H1 (cell line): Measurements from ENCODE around the gene HRH3. TPM values are rescaled to one million over a fixed set of nuclear protein-coding genes. Genes with fewer than 3 reads are reported as not detected.

ENCODE experiments used
- CTCF ChIA-PET: fragments of 300-600 bp; sonication (Branson Sonifier 250); formaldehyde crosslinking; loops from one replicate; lab custom pipeline; 2021; ENCODE audit not compliant: partially characterized antibody; lab: Charles Lee
- POLR2A ChIA-PET: fragments of 300-600 bp; sonication (Branson Sonifier 250); formaldehyde crosslinking; loops from one replicate; lab custom pipeline; 2021; ENCODE audit warnings: inconsistent platforms; ENCODE audit not compliant: partially characterized antibody; lab: Charles Lee
- DNase-seq, 2 experiments: peaks; one replicate each; pipeline versions ENCODE4 v3.0.0 to v3.0.0-alpha.2; 2010 to 2022; ENCODE audit warnings: low spot score in 2 of 2, low read depth in 1 of 2, mixed read lengths in 1 of 2
- FAIRE-seq: peaks from 2 replicates; lab custom pipeline; 2011; peaks lifted over from hg19 to GRCh38; lab: Jason Lieb, UNC
- H2AFZ ChIP-seq: 2 replicates; pipeline ENCODE4 v1.8.1; 2012; ENCODE audit warnings: low read length, inconsistent platforms
- H2AK5ac ChIP-seq: 2 replicates; pipeline ENCODE4 v1.6.1; 2013; ENCODE audit warnings: low read depth, low read length
- H2BK120ac ChIP-seq: replicated peaks from 2 replicates; pipeline ENCODE3; 2013; ENCODE audit warnings: low read depth, low read length, inconsistent platforms
- H2BK12ac ChIP-seq: 2 replicates; pipeline ENCODE4 v1.6.1; 2013; ENCODE audit warnings: low read depth, low read length
- H2BK15ac ChIP-seq: 2 replicates; pipeline ENCODE4 v1.6.1; 2013; ENCODE audit warnings: low read length
- H2BK20ac ChIP-seq: 2 replicates; pipeline ENCODE4 v1.6.1; 2013; ENCODE audit warnings: low read length
- H2BK5ac ChIP-seq: 2 replicates; pipeline ENCODE4 v1.6.1; 2013; ENCODE audit warnings: low read depth, low read length
- H3K14ac ChIP-seq: 2 replicates; pipeline ENCODE4 v1.6.1; 2013; ENCODE audit warnings: inconsistent platforms; ENCODE audit not compliant: insufficient read length
- H3K18ac ChIP-seq: 2 replicates; pipeline ENCODE4 v1.6.1; 2013; ENCODE audit warnings: low read length; ENCODE audit errors: extremely low read depth
- H3K23ac ChIP-seq: 2 replicates; pipeline ENCODE4 v1.6.1; 2013; ENCODE audit warnings: inconsistent platforms; ENCODE audit not compliant: insufficient read length
- H3K23me2 ChIP-seq: 2 replicates; pipeline ENCODE4 v1.6.1; 2013; ENCODE audit warnings: low read depth, low read length
- H3K27ac ChIP-seq: 2 replicates; pipeline ENCODE4 v1.6.1; 2011; ENCODE audit warnings: low read depth, low read length, inconsistent platforms
- H3K27me3 ChIP-seq, 4 experiments: replicated peaks in 1 of 4; 1 replicate in 1 of 4; 2 replicates in 3 of 4; pipeline versions ENCODE4 v1.6.1 to v1.8.1; 2011 to 2013; ENCODE audit warnings: low read length in 3 of 4, mild to moderate bottlenecking in 3 of 4, inconsistent platforms in 2 of 4, mixed read lengths in 2 of 4, moderate library complexity in 1 of 4; ENCODE audit not compliant: control insufficient read depth in 3 of 4, insufficient read depth in 3 of 4; ENCODE audit errors: extremely low read depth in 1 of 4
- H3K36me3 ChIP-seq, 4 experiments: 2 replicates each; pipeline versions ENCODE4 v1.6.1 to v1.8.1; 2011 to 2013; ENCODE audit warnings: mild to moderate bottlenecking in 4 of 4, low read length in 3 of 4, moderate library complexity in 2 of 4, control low read depth in 1 of 4, inconsistent platforms in 1 of 4; ENCODE audit not compliant: insufficient read depth in 4 of 4, control insufficient read depth in 2 of 4
- H3K4ac ChIP-seq: replicated peaks from 2 replicates; pipeline ENCODE3; 2013; ENCODE audit warnings: low read length, low read depth, mixed read lengths, inconsistent platforms; ENCODE audit not compliant: insufficient read length
- H3K4me1 ChIP-seq, 4 experiments: replicated peaks in 1 of 4; 1 replicate in 1 of 4; 2 replicates in 3 of 4; pipeline versions ENCODE4 v1.6.1 to v1.8.1; 2011 to 2013; ENCODE audit warnings: low read length in 3 of 4, inconsistent platforms in 2 of 4, mixed read lengths in 1 of 4; ENCODE audit not compliant: insufficient read depth in 4 of 4, control insufficient read depth in 3 of 4
- H3K4me2 ChIP-seq, 2 experiments: 2 replicates each; pipeline versions ENCODE4 v1.6.1 to v1.8.1; 2011 to 2013; ENCODE audit warnings: low read depth in 2 of 2, low read length in 2 of 2, control low read depth in 1 of 2, inconsistent platforms in 1 of 2, mild to moderate bottlenecking in 1 of 2; ENCODE audit not compliant: insufficient read depth in 1 of 2
- H3K4me3 ChIP-seq, 4 experiments: fragments of 200-600, 300-600 bp in 1 of 4; sonication (generic), shearing (Covaris generic), sonication (Bioruptor Twin) in 1 of 4; 2 replicates each; pipeline versions ENCODE4 v1.5.1 to v1.8.1; 2011 to 2016; ENCODE audit warnings: low read length in 4 of 4, low read depth in 3 of 4, control low read depth in 2 of 4, inconsistent platforms in 2 of 4, mild to moderate bottlenecking in 2 of 4, mixed read lengths in 1 of 4, moderate library complexity in 1 of 4; ENCODE audit not compliant: insufficient read depth in 2 of 4; ENCODE audit errors: extremely low read depth in 1 of 4
- H3K56ac ChIP-seq: replicated peaks from 2 replicates; pipeline ENCODE3; 2013; ENCODE audit warnings: low read depth, mild to moderate bottlenecking, mixed read lengths, low read length, inconsistent platforms; ENCODE audit not compliant: insufficient read length
- H3K79me1 ChIP-seq: 2 replicates; pipeline ENCODE4 v1.6.1; 2013; ENCODE audit warnings: low read depth, low read length, control low read depth
- H3K79me2 ChIP-seq, 2 experiments: 2 replicates each; pipeline versions ENCODE4 v1.6.1 to v1.8.1; 2012 to 2013; ENCODE audit warnings: low read length in 2 of 2, mild to moderate bottlenecking in 2 of 2, inconsistent platforms in 1 of 2; ENCODE audit not compliant: insufficient read depth in 2 of 2, control insufficient read depth in 1 of 2
- H3K9ac ChIP-seq, 4 experiments: replicated peaks in 1 of 4; 1 replicate in 1 of 4; 2 replicates in 3 of 4; pipeline versions ENCODE4 v1.6.1 to v1.8.1; 2011 to 2013; ENCODE audit warnings: low read depth in 3 of 4, low read length in 3 of 4, control low read depth in 2 of 4, mild to moderate bottlenecking in 2 of 4, moderate library complexity in 2 of 4, inconsistent platforms in 1 of 4; ENCODE audit errors: extremely low read depth in 1 of 4
- H3K9me3 ChIP-seq, 2 experiments: 2 replicates each; pipeline versions ENCODE4 v1.6.1 to v1.8.1; 2012 to 2013; ENCODE audit warnings: mild to moderate bottlenecking in 2 of 2, moderate library complexity in 2 of 2, control low read depth in 1 of 2, inconsistent platforms in 1 of 2, low read depth in 1 of 2, low read length in 1 of 2, mixed read lengths in 1 of 2; ENCODE audit not compliant: insufficient read depth in 2 of 2
- H4K20me1 ChIP-seq, 2 experiments: replicated peaks in 1 of 2; 2 replicates each; pipeline versions ENCODE3 to v1.8.1; 2011 to 2013; ENCODE audit warnings: inconsistent platforms in 2 of 2, low read length in 2 of 2, mild to moderate bottlenecking in 1 of 2; ENCODE audit not compliant: insufficient read depth in 2 of 2, control insufficient read depth in 1 of 2
- H4K5ac ChIP-seq: 2 replicates; pipeline ENCODE4 v1.6.1; 2013; ENCODE audit warnings: low read length, low read depth, mixed read lengths, inconsistent platforms; ENCODE audit not compliant: insufficient read length
- H4K8ac ChIP-seq: 2 replicates; pipeline ENCODE4 v1.8.0; 2013; ENCODE audit warnings: mild to moderate bottlenecking, moderate library complexity, low read length, inconsistent platforms; ENCODE audit not compliant: insufficient read depth; ENCODE audit errors: extremely low read depth
- H4K91ac ChIP-seq: replicated peaks from 2 replicates; pipeline ENCODE3; 2013; ENCODE audit warnings: low read length, mixed read lengths, inconsistent platforms; ENCODE audit not compliant: insufficient read length
- EGR1 ChIP-seq: IDR thresholded peaks from 2 replicates; pipeline ENCODE4 v1.6.1; 2011; ENCODE audit warnings: low read depth, low read length, borderline replicate concordance
- POLR2AphosphoS5 ChIP-seq: IDR thresholded peaks from 2 replicates; pipeline ENCODE4 v1.6.1; 2011; ENCODE audit warnings: low read depth, low read length
- WGBS, 2 experiments: shearing (Covaris generic) in 1 of 2; methylation state at CpG; one replicate each; pipeline versions ENCODE4 v1.1.6 to v1.1.7; 2013 to 2015; ENCODE audit warnings: low lambda C conversion rate in 2 of 2, mixed read lengths in 2 of 2, inconsistent platforms in 1 of 2, low coverage in 1 of 2, missing lambda C conversion rate in 1 of 2; ENCODE audit not compliant: insufficient replicate concordance in 2 of 2, insufficient coverage in 1 of 2, insufficient read length in 1 of 2; ENCODE audit errors: extremely low coverage in 1 of 2, missing lambda C conversion rate in 1 of 2; 5-methylcytosine and 5-hydroxymethylcytosine counted together
- polyA plus RNA-seq, 7 experiments: library from polyadenylated mRNA; depleted of rRNA in 3 of 7; stranded (reverse) in 5 of 7; unstranded in 2 of 7; fragments of >200 nt in 5 of 7; fragments of 200-250 nt in 2 of 7; gene quantifications; 1 replicate in 5 of 7; 2 replicates in 1 of 7; 4 replicates in 1 of 7; pipeline versions ENCODE4 v1.2.1 to v1.2.3, GENCODE V29; 2011 to 2013; ENCODE audit warnings: missing spikeins in 2 of 7, mixed read lengths in 2 of 7
- total RNA-seq: library from RNA; stranded (reverse); fragmentation: NEBNext Ultra II Directional; extraction: Animal tissue kit (Norgen Biotek cat#: 25700); gene quantifications from 2 replicates; pipeline ENCODE4 v1.2.1, GENCODE V29; 2021

The HRH3 gene
- total and polyA plus RNA-seq, 2 of the 8 experiments (the other 6 are each of a cell fraction or from before 2014, with no cell fraction given), result 2.0 to 4.5 TPM

- Histone ChIP-seq H3K56ac (no peak overlapping the region), H3K79me1 (no peaks in the 10 kb centered on the region), H3K14ac (no peak overlapping the region), H3K27ac (no peak overlapping the region), H2BK120ac (no peak overlapping the region), H3K9me3 (no peaks in the 10 kb centered on the region), H2BK20ac (no peak overlapping the region), H3K23me2 (peaks cover under 1% of the 10 kb centered on the region), H3K23ac (no peak overlapping the region), H2BK12ac (no peak overlapping the region), H4K5ac (no peak overlapping the region), H3K4me2 (no peak overlapping the region), H2BK15ac (no peak overlapping the region), H4K8ac (no peak overlapping the region), H3K4ac (no peak overlapping the region), H4K91ac (no peak overlapping the region), H3K4me1 (no peaks in the 10 kb centered on the region; a peak in 1 of 7 replicates), H4K20me1 (peaks cover 0 to 4% of the 10 kb centered on the region in 2 experiments), H3K4me3 (no peak overlapping the region), H3K18ac (no peak overlapping the region), H2AFZ (no peak overlapping the region), H2AK5ac (no peak overlapping the region), H3K36me3 (peaks cover 2 to 26% (median 13%) of the 10 kb centered on the region in 4 experiments; a peak in 6 of 8 replicates), H3K79me2 (no peaks in the 10 kb centered on the region), H3K9ac (no peak overlapping the region), H2BK5ac (no peak overlapping the region), H3K27me3 (no peaks in the 10 kb centered on the region)
- POLR2A ChIA-PET, result interaction anchor here (0.6 kb wide), 1 partner anchor 181 kb away, joined by 3 read pairs; no protein-coding TSS in a partner anchor
- DNase-seq (no peak), FAIRE-seq (no peak)
- CTCF ChIA-PET, result interaction anchor here (0.6 to 2.0 kb wide), 3 partner anchors 11 to 148 kb away, joined by 3 to 6 read pairs (median 4); no protein-coding TSS in a partner anchor
- 93% methylated on average over 9 of the region's 9 CpGs; no CpG with 5 or more reads in 1 of the 2 experiments for WGBS, 2 experiments
- no peak for TF ChIP-seq EGR1
- TF ChIP-seq POLR2AphosphoS5, result 0 out of 2 replicates have a peak, but pooled peaks have one; percentile 2
These were observed 42.8 kb downstream of the HRH3 start for GRCh38 chr20:62177307-62177706.
